IPS-15b (cell line): ENCODE results near the gene MAGI1.

Experiments
- H3K27me3 ChIP-seq: one replicate; pipeline ENCODE4 v1.6.1; 2013; ENCODE audit warnings: low read length; ENCODE audit not compliant: control insufficient read depth, insufficient read depth
- H3K36me3 ChIP-seq: one replicate; pipeline ENCODE4 v1.6.1; 2013; ENCODE audit warnings: low read length; ENCODE audit not compliant: control insufficient read depth, insufficient read depth
- H3K4me1 ChIP-seq: one replicate; pipeline ENCODE4 v1.6.1; 2013; ENCODE audit warnings: mild to moderate bottlenecking, low read length; ENCODE audit not compliant: control insufficient read depth, insufficient read depth
- H3K4me3 ChIP-seq: one replicate; pipeline ENCODE4 v1.5.1; 2013; ENCODE audit warnings: low read depth, low read length
- H3K9ac ChIP-seq: one replicate; pipeline ENCODE4 v1.6.1; 2013; ENCODE audit warnings: low read depth, mild to moderate bottlenecking, low read length
- H3K9me3 ChIP-seq: one replicate; pipeline ENCODE4 v1.6.1; 2013; ENCODE audit warnings: mild to moderate bottlenecking, low read length; ENCODE audit not compliant: control insufficient read depth, insufficient read depth

Gene MAGI1

DNA sequence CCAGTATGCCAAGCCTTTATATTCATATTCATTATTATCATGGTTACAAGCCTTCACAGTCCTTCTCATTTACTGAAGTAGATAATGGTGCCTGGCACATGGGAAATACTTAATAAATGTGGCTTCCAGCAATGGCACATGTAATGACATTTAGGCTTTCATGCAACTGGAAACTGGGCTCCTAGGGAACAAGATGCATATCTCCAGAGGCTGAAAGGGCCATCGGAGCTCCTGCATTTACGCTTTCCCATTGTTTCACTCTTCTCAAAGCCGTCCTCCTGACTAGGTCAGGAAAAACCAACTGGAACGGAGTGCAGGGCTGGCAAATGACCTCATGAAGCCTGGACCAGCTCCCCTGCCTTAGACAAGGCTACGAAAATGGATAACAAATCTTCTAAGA is 474.9 kb downstream of the MAGI1 start:
- Histone ChIP-seq H3K9me3 (no peaks in the 10 kb centered on the region), H3K4me1 (no peaks in the 10 kb centered on the region), H3K27me3 (no peaks in the 10 kb centered on the region), H3K4me3 (no peak overlapping the region), H3K9ac (no peak overlapping the region), H3K36me3 (no peaks in the 10 kb centered on the region)

DNA sequence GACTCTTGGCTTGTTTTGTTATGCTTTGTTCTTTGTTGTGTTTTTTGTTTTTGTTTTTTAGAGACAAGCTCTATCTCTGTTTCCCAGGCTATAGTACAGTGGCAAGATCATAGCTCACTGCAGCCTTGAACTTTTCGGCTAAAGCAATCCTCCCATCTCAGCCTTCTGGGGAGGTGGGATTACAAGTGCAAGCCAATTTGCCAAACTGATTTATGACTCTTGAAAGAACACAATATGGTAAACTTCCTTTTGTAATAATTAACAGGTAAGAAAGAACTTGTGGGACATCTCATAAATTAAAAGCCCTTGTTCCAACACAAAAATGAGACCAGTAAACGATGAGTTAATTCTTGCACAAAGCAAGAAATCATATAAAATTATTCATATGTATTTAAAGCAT is 476.3 kb downstream of the MAGI1 start:
- Histone ChIP-seq H3K9ac (no peak overlapping the region), H3K9me3 (no peaks in the 10 kb centered on the region), H3K27me3 (no peaks in the 10 kb centered on the region), H3K36me3 (no peaks in the 10 kb centered on the region), H3K4me3 (no peak overlapping the region), H3K4me1 (no peaks in the 10 kb centered on the region)

DNA sequence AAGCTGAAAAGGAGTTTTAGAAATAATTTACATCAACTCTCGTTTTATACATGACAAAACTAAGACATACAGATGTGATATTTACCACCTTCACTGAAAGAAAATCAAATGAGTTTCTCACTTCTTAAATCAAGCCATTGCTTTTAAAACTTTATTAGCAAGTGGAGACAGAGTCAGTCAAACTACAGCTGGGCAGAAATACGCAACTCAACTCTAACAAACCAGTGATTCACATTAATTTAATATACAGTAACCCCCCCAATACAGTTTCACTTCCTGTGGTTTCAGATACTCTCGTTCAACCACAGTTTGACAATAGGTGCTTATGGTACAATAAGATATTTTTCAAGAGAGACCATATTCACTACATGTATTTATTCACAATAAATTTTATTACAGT is 477.1 kb downstream of the MAGI1 start:
- no peaks in the 10 kb centered on the region for H3K4me1 ChIP-seq
- no peaks in the 10 kb centered on the region for H3K27me3 ChIP-seq
- H3K36me3 ChIP-seq: no peaks in the 10 kb centered on the region
- H3K4me3 ChIP-seq: no peak overlapping the region
- H3K9ac ChIP-seq: no peak overlapping the region
- no peaks in the 10 kb centered on the region for H3K9me3 ChIP-seq

DNA sequence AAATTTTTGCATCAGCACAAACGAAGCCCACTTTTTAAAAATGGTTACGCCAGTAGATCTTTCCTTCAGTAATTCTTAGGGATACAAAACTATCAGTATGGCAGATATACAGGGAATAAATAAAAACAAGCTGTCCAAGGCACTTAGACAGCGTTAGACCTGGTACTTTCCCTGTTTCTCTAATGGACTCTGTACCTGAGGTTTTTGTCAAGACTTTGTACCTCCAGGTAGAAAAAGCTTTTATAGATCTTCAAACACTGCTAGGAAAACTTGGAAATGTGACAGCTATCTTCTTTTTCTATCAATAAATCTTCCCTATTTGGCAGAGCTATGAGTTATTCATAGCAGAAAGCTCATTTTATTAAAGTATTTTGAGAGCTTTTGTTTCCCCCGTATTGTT is 477.8 kb downstream of the MAGI1 start:
- H3K4me3 ChIP-seq: no peak overlapping the region
- H3K27me3 ChIP-seq: no peaks in the 10 kb centered on the region
- no peaks in the 10 kb centered on the region for H3K4me1 ChIP-seq
- H3K9me3 ChIP-seq: no peaks in the 10 kb centered on the region
- H3K36me3 ChIP-seq: no peaks in the 10 kb centered on the region
- no peak overlapping the region for H3K9ac ChIP-seq

DNA sequence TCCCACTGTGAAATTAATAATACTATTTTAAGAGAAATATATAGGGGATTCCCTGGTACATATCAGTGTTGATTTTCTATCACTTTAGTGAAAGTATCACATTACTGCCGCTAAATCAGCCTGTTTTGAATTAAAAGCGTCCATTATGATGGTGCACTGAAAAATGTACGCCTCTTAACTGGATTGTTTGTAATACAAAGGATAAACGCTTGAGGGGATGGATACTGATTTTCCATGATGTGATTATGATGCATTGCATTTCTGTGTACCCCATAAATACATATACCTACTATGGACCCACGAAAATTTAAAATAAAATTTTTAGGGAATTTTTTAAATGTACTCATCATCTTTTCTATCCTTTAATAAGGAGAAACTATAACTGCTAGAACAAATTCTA is 478.6 kb downstream of the MAGI1 start:
- H3K27me3 ChIP-seq: no peaks in the 10 kb centered on the region
- H3K9ac ChIP-seq: no peak overlapping the region

DNA sequence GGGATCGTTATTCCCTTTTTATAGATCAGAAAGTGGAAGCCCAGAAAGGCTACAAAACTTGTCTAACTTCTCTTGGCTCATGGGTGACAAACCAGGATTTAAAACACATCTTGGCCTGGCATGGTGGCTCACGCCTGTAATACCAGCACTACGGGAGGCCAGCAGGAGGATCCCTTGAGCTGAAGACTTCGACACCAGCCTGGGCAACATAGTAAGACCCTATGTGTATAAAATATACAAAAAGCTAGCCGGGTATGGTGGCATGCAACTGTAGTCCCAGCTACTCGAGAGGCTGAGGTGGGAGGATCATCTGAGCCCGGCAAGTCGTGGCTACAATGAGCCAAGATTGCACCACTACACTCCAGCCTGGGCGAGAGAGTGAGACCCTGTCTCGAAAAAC is 479.1 kb downstream of the MAGI1 start:
- Histone ChIP-seq H3K27me3 (no peaks in the 10 kb centered on the region), H3K36me3 (no peaks in the 10 kb centered on the region), H3K9me3 (no peaks in the 10 kb centered on the region), H3K9ac (no peak overlapping the region), H3K4me1 (peaks cover 3% of the 10 kb centered on the region), H3K4me3 (no peak overlapping the region)

More for the DNA sequence above, 478.6 kb downstream of the MAGI1 start:
- peaks cover 1% of the 10 kb centered on the region for H3K4me1 ChIP-seq
- no peaks in the 10 kb centered on the region for H3K9me3 ChIP-seq
- H3K36me3 ChIP-seq: no peaks in the 10 kb centered on the region
- no peak overlapping the region for H3K4me3 ChIP-seq

DNA sequence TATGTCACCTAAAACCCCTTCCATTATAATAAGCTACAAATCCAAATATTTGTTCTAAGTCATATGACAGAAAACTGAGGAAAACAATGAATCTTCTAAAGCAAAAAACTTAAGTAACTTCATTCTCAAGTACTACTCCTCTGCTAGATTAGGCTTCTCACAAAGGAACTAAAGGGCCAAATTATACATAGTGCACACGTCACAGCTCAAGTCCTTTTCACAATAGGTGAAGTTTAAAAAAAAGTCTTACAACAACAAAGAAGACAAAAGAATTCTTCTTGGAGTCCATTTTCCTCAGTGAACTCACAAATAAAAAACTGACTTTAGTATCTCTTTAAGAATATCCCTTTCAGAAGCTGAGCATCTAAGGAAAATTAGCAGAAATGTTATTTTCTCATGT is 479.9 kb downstream of the MAGI1 start:
- peaks cover 6% of the 10 kb centered on the region for H3K4me1 ChIP-seq
- no peak overlapping the region for H3K4me3 ChIP-seq
- H3K27me3 ChIP-seq: no peaks in the 10 kb centered on the region
- no peak overlapping the region for H3K9ac ChIP-seq
- H3K36me3 ChIP-seq: no peaks in the 10 kb centered on the region
- H3K9me3 ChIP-seq: no peaks in the 10 kb centered on the region

DNA sequence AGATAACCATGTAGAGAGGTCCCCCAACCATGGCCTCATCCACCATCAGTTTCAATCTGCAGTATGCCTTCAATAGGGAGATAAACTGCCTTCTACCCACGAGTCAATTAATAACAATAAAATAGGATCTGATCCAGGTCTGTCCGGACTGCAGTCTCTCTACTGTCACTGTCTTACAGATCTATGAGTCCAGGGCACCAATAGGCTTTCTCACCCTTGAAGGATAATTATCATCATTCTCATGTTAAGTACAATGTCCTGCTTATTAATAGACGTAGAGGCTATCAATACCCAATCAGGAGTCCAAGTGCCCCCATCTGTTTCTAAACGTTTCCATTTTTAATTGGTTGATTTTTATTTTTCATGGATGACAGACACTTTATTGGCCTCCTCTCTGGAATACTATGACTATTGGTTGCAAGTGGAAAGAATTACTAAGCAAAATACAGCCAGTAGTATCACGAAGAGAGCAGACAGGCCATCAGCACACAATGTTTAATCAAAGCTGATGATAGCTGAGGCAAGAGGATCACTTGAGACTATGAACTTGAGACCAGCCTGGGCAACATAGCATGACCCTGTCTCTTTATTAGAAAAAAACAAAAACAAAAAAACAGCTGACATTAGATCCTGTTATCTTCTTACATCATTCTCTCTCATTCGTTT is 480.7 kb downstream of the MAGI1 start:
- H3K9me3 ChIP-seq: no peaks in the 10 kb centered on the region
- H3K36me3 ChIP-seq: no peaks in the 10 kb centered on the region
- H3K4me1 ChIP-seq: peaks cover 7% of the 10 kb centered on the region
- no peaks in the 10 kb centered on the region for H3K27me3 ChIP-seq
- H3K9ac ChIP-seq: no peak overlapping the region
- H3K4me3 ChIP-seq: no peak overlapping the region

DNA sequence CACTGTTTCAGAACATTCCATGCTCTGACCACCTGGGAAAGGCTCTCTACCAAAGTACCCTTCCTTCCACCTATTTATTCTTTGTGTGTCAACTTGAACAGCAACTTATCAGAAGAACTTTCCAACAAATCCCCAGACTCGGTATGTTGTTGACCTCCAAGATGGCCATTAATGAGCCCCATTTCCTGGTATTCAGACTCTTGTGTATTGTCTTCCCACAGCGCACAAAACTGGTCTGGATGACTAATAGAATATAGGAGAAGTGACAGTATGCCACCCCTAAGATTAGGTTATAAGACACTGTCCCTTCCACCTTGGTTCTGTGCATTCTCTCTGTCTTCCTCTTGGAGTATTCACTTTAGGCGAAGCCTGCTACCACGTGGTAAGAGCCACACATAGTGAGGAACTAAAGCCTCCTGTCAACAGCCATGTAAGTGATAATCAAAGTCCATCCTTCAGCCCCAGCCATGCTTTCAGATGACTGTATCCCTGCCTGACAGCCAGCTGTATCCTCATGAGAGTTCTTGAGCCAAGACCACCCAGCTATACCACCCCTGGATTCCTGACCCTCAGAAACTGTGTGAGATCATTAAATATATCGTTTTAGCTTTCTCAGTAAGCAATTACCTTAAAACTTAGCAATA is 481.7 kb downstream of the MAGI1 start:
- no peaks in the 10 kb centered on the region for H3K36me3 ChIP-seq
- H3K27me3 ChIP-seq: no peaks in the 10 kb centered on the region
- H3K9me3 ChIP-seq: no peaks in the 10 kb centered on the region
- no peak overlapping the region for H3K9ac ChIP-seq
- no peak overlapping the region for H3K4me3 ChIP-seq
- H3K4me1 ChIP-seq: peaks cover 13% of the 10 kb centered on the region

DNA sequence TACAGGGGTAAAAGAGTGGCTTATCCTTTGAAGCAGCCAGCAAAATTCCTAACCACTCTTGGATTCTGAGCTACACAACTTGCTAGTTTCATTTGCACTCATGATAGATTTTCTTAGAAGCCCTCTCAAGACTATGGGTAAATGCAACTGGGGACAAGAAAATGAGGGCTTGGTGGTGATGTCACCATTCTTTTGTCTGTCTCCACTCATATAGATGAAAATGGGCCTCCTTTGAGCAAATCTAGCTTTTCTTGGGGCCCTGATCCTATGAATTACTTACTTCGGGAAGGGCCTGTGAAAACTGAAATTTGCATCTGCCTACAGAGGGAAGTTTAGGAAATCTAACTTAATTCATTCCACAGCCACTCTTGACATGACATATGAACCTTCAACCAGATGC is 486.3 kb downstream of the MAGI1 start:
- no peaks in the 10 kb centered on the region for H3K36me3 ChIP-seq
- H3K4me1 ChIP-seq: peaks cover 23% of the 10 kb centered on the region
- no peak overlapping the region for H3K9ac ChIP-seq
- H3K27me3 ChIP-seq: no peaks in the 10 kb centered on the region
- no peaks in the 10 kb centered on the region for H3K9me3 ChIP-seq
- H3K4me3 ChIP-seq: no peak overlapping the region

DNA sequence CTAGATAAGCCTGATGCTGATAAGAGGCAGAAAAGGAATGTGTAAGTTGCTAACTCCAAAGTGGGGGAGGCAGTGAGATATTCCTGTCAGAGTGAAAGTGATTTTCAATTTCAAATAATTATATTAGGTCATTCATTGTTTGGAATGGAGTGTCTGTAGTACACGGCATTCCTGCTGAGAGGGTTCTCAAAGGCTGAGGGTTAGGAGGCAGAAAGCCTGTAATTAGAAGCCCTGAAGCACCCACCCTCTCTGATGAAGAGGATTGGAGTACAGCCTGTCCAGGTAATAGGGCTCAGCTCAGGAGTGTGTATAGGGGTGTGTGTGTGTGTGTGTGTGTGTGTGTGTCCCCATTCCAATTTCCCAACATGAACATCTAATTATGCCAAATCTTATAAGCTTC is 486.8 kb downstream of the MAGI1 start:
- Histone ChIP-seq H3K9me3 (no peaks in the 10 kb centered on the region), H3K27me3 (no peaks in the 10 kb centered on the region), H3K4me1 (peaks cover 23% of the 10 kb centered on the region), H3K4me3 (no peak overlapping the region), H3K36me3 (no peaks in the 10 kb centered on the region), H3K9ac (no peak overlapping the region)

DNA sequence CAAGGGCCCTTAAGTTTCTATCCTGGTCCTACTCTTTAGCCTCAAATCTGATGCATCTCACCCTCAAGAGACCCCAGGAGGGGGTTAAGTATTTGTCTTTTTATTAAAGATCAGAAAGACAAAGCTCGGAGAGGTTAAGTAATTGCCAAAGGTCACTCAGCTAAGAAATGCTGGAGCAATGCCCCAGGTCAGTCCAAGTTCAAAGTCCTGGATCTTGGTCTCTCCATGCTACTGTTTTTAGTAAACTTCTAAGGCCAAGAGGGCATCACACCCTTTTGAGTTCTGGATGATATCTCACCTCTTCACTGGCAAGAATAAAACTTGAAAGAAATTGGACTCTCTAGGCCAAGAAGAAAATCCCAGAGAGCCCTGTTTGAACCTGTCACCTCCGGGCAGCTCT is 488.6 kb downstream of the MAGI1 start:
- Histone ChIP-seq H3K9me3 (no peaks in the 10 kb centered on the region), H3K4me1 (peaks cover 21% of the 10 kb centered on the region), H3K4me3 (no peak overlapping the region), H3K9ac (no peak overlapping the region), H3K36me3 (no peaks in the 10 kb centered on the region), H3K27me3 (no peaks in the 10 kb centered on the region)
